H1 (cell line): ENCODE results near the gene SNTG2. TPM values are rescaled to one million over a fixed set of nuclear protein-coding genes. Genes with fewer than 3 reads are reported as not detected.

Experiments used
- CTCF ChIA-PET: fragments of 300-600 bp; sonication (Branson Sonifier 250); formaldehyde crosslinking; loops from one replicate; lab custom pipeline; 2021; ENCODE audit not compliant: partially characterized antibody; lab: Charles Lee
- POLR2A ChIA-PET: fragments of 300-600 bp; sonication (Branson Sonifier 250); formaldehyde crosslinking; loops from one replicate; lab custom pipeline; 2021; ENCODE audit warnings: inconsistent platforms; ENCODE audit not compliant: partially characterized antibody; lab: Charles Lee
- DNase-seq, 2 experiments: peaks; one replicate each; pipeline versions ENCODE4 v3.0.0 to v3.0.0-alpha.2; 2010 to 2022; ENCODE audit warnings: low spot score in 2 of 2, low read depth in 1 of 2, mixed read lengths in 1 of 2
- FAIRE-seq: peaks from 2 replicates; lab custom pipeline; 2011; peaks lifted over from hg19 to GRCh38; lab: Jason Lieb, UNC
- H2AFZ ChIP-seq: 2 replicates; pipeline ENCODE4 v1.8.1; 2012; ENCODE audit warnings: low read length, inconsistent platforms
- H2AK5ac ChIP-seq: 2 replicates; pipeline ENCODE4 v1.6.1; 2013; ENCODE audit warnings: low read depth, low read length
- H2BK120ac ChIP-seq: replicated peaks from 2 replicates; pipeline ENCODE3; 2013; ENCODE audit warnings: low read depth, low read length, inconsistent platforms
- H2BK12ac ChIP-seq: 2 replicates; pipeline ENCODE4 v1.6.1; 2013; ENCODE audit warnings: low read depth, low read length
- H2BK15ac ChIP-seq: 2 replicates; pipeline ENCODE4 v1.6.1; 2013; ENCODE audit warnings: low read length
- H2BK20ac ChIP-seq: 2 replicates; pipeline ENCODE4 v1.6.1; 2013; ENCODE audit warnings: low read length
- H2BK5ac ChIP-seq: 2 replicates; pipeline ENCODE4 v1.6.1; 2013; ENCODE audit warnings: low read depth, low read length
- H3K14ac ChIP-seq: 2 replicates; pipeline ENCODE4 v1.6.1; 2013; ENCODE audit warnings: inconsistent platforms; ENCODE audit not compliant: insufficient read length
- H3K18ac ChIP-seq: 2 replicates; pipeline ENCODE4 v1.6.1; 2013; ENCODE audit warnings: low read length; ENCODE audit errors: extremely low read depth
- H3K23ac ChIP-seq: 2 replicates; pipeline ENCODE4 v1.6.1; 2013; ENCODE audit warnings: inconsistent platforms; ENCODE audit not compliant: insufficient read length
- H3K23me2 ChIP-seq: 2 replicates; pipeline ENCODE4 v1.6.1; 2013; ENCODE audit warnings: low read depth, low read length
- H3K27ac ChIP-seq: 2 replicates; pipeline ENCODE4 v1.6.1; 2011; ENCODE audit warnings: low read depth, low read length, inconsistent platforms
- H3K27me3 ChIP-seq, 4 experiments: replicated peaks in 1 of 4; 1 replicate in 1 of 4; 2 replicates in 3 of 4; pipeline versions ENCODE4 v1.6.1 to v1.8.1; 2011 to 2013; ENCODE audit warnings: low read length in 3 of 4, mild to moderate bottlenecking in 3 of 4, inconsistent platforms in 2 of 4, mixed read lengths in 2 of 4, moderate library complexity in 1 of 4; ENCODE audit not compliant: control insufficient read depth in 3 of 4, insufficient read depth in 3 of 4; ENCODE audit errors: extremely low read depth in 1 of 4
- H3K36me3 ChIP-seq, 4 experiments: 2 replicates each; pipeline versions ENCODE4 v1.6.1 to v1.8.1; 2011 to 2013; ENCODE audit warnings: mild to moderate bottlenecking in 4 of 4, low read length in 3 of 4, moderate library complexity in 2 of 4, control low read depth in 1 of 4, inconsistent platforms in 1 of 4; ENCODE audit not compliant: insufficient read depth in 4 of 4, control insufficient read depth in 2 of 4
- H3K4ac ChIP-seq: replicated peaks from 2 replicates; pipeline ENCODE3; 2013; ENCODE audit warnings: low read length, low read depth, mixed read lengths, inconsistent platforms; ENCODE audit not compliant: insufficient read length
- H3K4me1 ChIP-seq, 4 experiments: replicated peaks in 1 of 4; 1 replicate in 1 of 4; 2 replicates in 3 of 4; pipeline versions ENCODE4 v1.6.1 to v1.8.1; 2011 to 2013; ENCODE audit warnings: low read length in 3 of 4, inconsistent platforms in 2 of 4, mixed read lengths in 1 of 4; ENCODE audit not compliant: insufficient read depth in 4 of 4, control insufficient read depth in 3 of 4
- H3K4me2 ChIP-seq, 2 experiments: 2 replicates each; pipeline versions ENCODE4 v1.6.1 to v1.8.1; 2011 to 2013; ENCODE audit warnings: low read depth in 2 of 2, low read length in 2 of 2, control low read depth in 1 of 2, inconsistent platforms in 1 of 2, mild to moderate bottlenecking in 1 of 2; ENCODE audit not compliant: insufficient read depth in 1 of 2
- H3K4me3 ChIP-seq, 4 experiments: fragments of 200-600, 300-600 bp in 1 of 4; sonication (generic), shearing (Covaris generic), sonication (Bioruptor Twin) in 1 of 4; 2 replicates each; pipeline versions ENCODE4 v1.5.1 to v1.8.1; 2011 to 2016; ENCODE audit warnings: low read length in 4 of 4, low read depth in 3 of 4, control low read depth in 2 of 4, inconsistent platforms in 2 of 4, mild to moderate bottlenecking in 2 of 4, mixed read lengths in 1 of 4, moderate library complexity in 1 of 4; ENCODE audit not compliant: insufficient read depth in 2 of 4; ENCODE audit errors: extremely low read depth in 1 of 4
- H3K56ac ChIP-seq: replicated peaks from 2 replicates; pipeline ENCODE3; 2013; ENCODE audit warnings: low read depth, mild to moderate bottlenecking, mixed read lengths, low read length, inconsistent platforms; ENCODE audit not compliant: insufficient read length
- H3K79me1 ChIP-seq: 2 replicates; pipeline ENCODE4 v1.6.1; 2013; ENCODE audit warnings: low read depth, low read length, control low read depth
- H3K79me2 ChIP-seq, 2 experiments: 2 replicates each; pipeline versions ENCODE4 v1.6.1 to v1.8.1; 2012 to 2013; ENCODE audit warnings: low read length in 2 of 2, mild to moderate bottlenecking in 2 of 2, inconsistent platforms in 1 of 2; ENCODE audit not compliant: insufficient read depth in 2 of 2, control insufficient read depth in 1 of 2
- H3K9ac ChIP-seq, 4 experiments: replicated peaks in 1 of 4; 1 replicate in 1 of 4; 2 replicates in 3 of 4; pipeline versions ENCODE4 v1.6.1 to v1.8.1; 2011 to 2013; ENCODE audit warnings: low read depth in 3 of 4, low read length in 3 of 4, control low read depth in 2 of 4, mild to moderate bottlenecking in 2 of 4, moderate library complexity in 2 of 4, inconsistent platforms in 1 of 4; ENCODE audit errors: extremely low read depth in 1 of 4
- H3K9me3 ChIP-seq, 2 experiments: 2 replicates each; pipeline versions ENCODE4 v1.6.1 to v1.8.1; 2012 to 2013; ENCODE audit warnings: mild to moderate bottlenecking in 2 of 2, moderate library complexity in 2 of 2, control low read depth in 1 of 2, inconsistent platforms in 1 of 2, low read depth in 1 of 2, low read length in 1 of 2, mixed read lengths in 1 of 2; ENCODE audit not compliant: insufficient read depth in 2 of 2
- H4K20me1 ChIP-seq, 2 experiments: replicated peaks in 1 of 2; 2 replicates each; pipeline versions ENCODE3 to v1.8.1; 2011 to 2013; ENCODE audit warnings: inconsistent platforms in 2 of 2, low read length in 2 of 2, mild to moderate bottlenecking in 1 of 2; ENCODE audit not compliant: insufficient read depth in 2 of 2, control insufficient read depth in 1 of 2
- H4K5ac ChIP-seq: 2 replicates; pipeline ENCODE4 v1.6.1; 2013; ENCODE audit warnings: low read length, low read depth, mixed read lengths, inconsistent platforms; ENCODE audit not compliant: insufficient read length
- H4K8ac ChIP-seq: 2 replicates; pipeline ENCODE4 v1.8.0; 2013; ENCODE audit warnings: mild to moderate bottlenecking, moderate library complexity, low read length, inconsistent platforms; ENCODE audit not compliant: insufficient read depth; ENCODE audit errors: extremely low read depth
- H4K91ac ChIP-seq: replicated peaks from 2 replicates; pipeline ENCODE3; 2013; ENCODE audit warnings: low read length, mixed read lengths, inconsistent platforms; ENCODE audit not compliant: insufficient read length
- BRCA1 ChIP-seq: IDR thresholded peaks from 2 replicates; pipeline ENCODE4 v1.6.1; 2012; ENCODE audit warnings: low read depth, low read length, improper control_type of control experiment
- CBX5 ChIP-seq: fragments of 300-800, 300-1000 bp; sonication (generic); IDR thresholded peaks from 2 replicates; pipeline ENCODE4 v1.7.1; 2016; ENCODE audit warnings: antibody characterized with exemption, low read length, low read depth
- RNF2 ChIP-seq: fragments of 200-900, 300-1000 bp; sonication (generic); IDR thresholded peaks from 2 replicates; pipeline ENCODE4 v1.7.1; 2016; ENCODE audit warnings: borderline replicate concordance, low read depth, mild to moderate bottlenecking, antibody characterized with exemption, low read length; ENCODE audit not compliant: poor library complexity, severe bottlenecking; ENCODE audit errors: missing control alignments
- WGBS, 2 experiments: shearing (Covaris generic) in 1 of 2; methylation state at CpG; one replicate each; pipeline versions ENCODE4 v1.1.6 to v1.1.7; 2013 to 2015; ENCODE audit warnings: low lambda C conversion rate in 2 of 2, mixed read lengths in 2 of 2, inconsistent platforms in 1 of 2, low coverage in 1 of 2, missing lambda C conversion rate in 1 of 2; ENCODE audit not compliant: insufficient replicate concordance in 2 of 2, insufficient coverage in 1 of 2, insufficient read length in 1 of 2; ENCODE audit errors: extremely low coverage in 1 of 2, missing lambda C conversion rate in 1 of 2; 5-methylcytosine and 5-hydroxymethylcytosine counted together
- polyA plus RNA-seq, 7 experiments: library from polyadenylated mRNA; depleted of rRNA in 3 of 7; stranded (reverse) in 5 of 7; unstranded in 2 of 7; fragments of >200 nt in 5 of 7; fragments of 200-250 nt in 2 of 7; gene quantifications; 1 replicate in 5 of 7; 2 replicates in 1 of 7; 4 replicates in 1 of 7; pipeline versions ENCODE4 v1.2.1 to v1.2.3, GENCODE V29; 2011 to 2013; ENCODE audit warnings: missing spikeins in 2 of 7, mixed read lengths in 2 of 7
- total RNA-seq: library from RNA; stranded (reverse); fragmentation: NEBNext Ultra II Directional; extraction: Animal tissue kit (Norgen Biotek cat#: 25700); gene quantifications from 2 replicates; pipeline ENCODE4 v1.2.1, GENCODE V29; 2021

The SNTG2 gene
- total and polyA plus RNA-seq, 2 of the 8 experiments (the other 6 are each of a cell fraction or from before 2014, with no cell fraction given), result 6.6 to 18.1 TPM

GRCh38 chr2:1299043-1299442 is 348.4 kb downstream of the SNTG2 start:
- no peak overlapping the region for H4K5ac ChIP-seq
- CTCF ChIA-PET, result interaction anchor here (1.7 kb wide), 1 partner anchor 252 kb away, joined by 3 read pairs; no protein-coding TSS in a partner anchor
- no peak overlapping the region for H3K56ac ChIP-seq
- no peak overlapping the region for H2AFZ ChIP-seq
- TF ChIP-seq RNF2 (no peak), BRCA1 (no peak), CBX5 (no peak)
- no peak overlapping the region for H4K91ac ChIP-seq
- H4K8ac ChIP-seq, result no peak overlapping the region; the same call in 1 of the 2 replicates
- no peaks in the 10 kb centered on the region for H3K79me2 ChIP-seq
- H3K4me1 ChIP-seq, result peaks cover 0 to 3% (median 0%) of the 10 kb centered on the region in 4 experiments; a peak in 1 of 7 replicates
- no peak overlapping the region for H2BK120ac ChIP-seq
- H3K9ac ChIP-seq, result no peak overlapping the region
- 93% methylated on average over 6 of the region's 6 CpGs; no CpG with 5 or more reads in 1 of the 2 experiments for WGBS, 2 experiments
- no peaks in the 10 kb centered on the region; a peak in 1 of 7 replicates for H3K27me3 ChIP-seq
- H3K23me2 ChIP-seq, result no peaks in the 10 kb centered on the region
- DNase-seq (no peak), FAIRE-seq (no peak)
- H2BK5ac ChIP-seq, result no peak overlapping the region
- POLR2A ChIA-PET, result interaction anchor here (0.9 kb wide), 1 partner anchor 11 kb away, joined by 3 read pairs; no protein-coding TSS in a partner anchor
- H3K4me2 ChIP-seq, result no peak overlapping the region
- H4K20me1 ChIP-seq, result peaks cover 0 to 2% of the 10 kb centered on the region in 2 experiments
- H3K27ac ChIP-seq, result no peak overlapping the region
- no peak overlapping the region for H3K18ac ChIP-seq
- no peaks in the 10 kb centered on the region for H3K79me1 ChIP-seq
- H2BK20ac ChIP-seq, result no peak overlapping the region
- no peaks in the 10 kb centered on the region for H3K9me3 ChIP-seq
- H3K4ac ChIP-seq, result no peak overlapping the region
- H3K14ac ChIP-seq, result no peak overlapping the region
- no peak overlapping the region for H3K23ac ChIP-seq
- H2BK12ac ChIP-seq, result no peak overlapping the region
- H3K36me3 ChIP-seq, result no peaks in the 10 kb centered on the region
- H3K4me3 ChIP-seq, result no peak overlapping the region
- H2BK15ac ChIP-seq, result no peak overlapping the region
- no peak overlapping the region for H2AK5ac ChIP-seq
